Upper lobe of left lung (tissue), 6 donors: ENCODE measurements around the gene ABCD3. TPM values are rescaled to one million over a fixed set of nuclear protein-coding genes. Genes with fewer than 3 reads are reported as not detected.

Source experiments
- ATAC-seq, 2 donors: fragments of 200-7000 bp; cut with Tn5 transposase; one replicate each; pipeline ENCODE4 v1.9.1; 2022; ENCODE audit warnings: mild to moderate bottlenecking in 2 of 2, moderate library complexity in 2 of 2; ENCODE audit not compliant: low FRiP score in 2 of 2
- DNase-seq, 2 donors: peaks; one replicate each; pipeline ENCODE4 v3.0.0-alpha.2; 2019 to 2020
- H3K27ac ChIP-seq, 4 donors: fragments of 200-600 bp; sonication (generic); one replicate each; pipeline ENCODE4 v1.5.1; 2016 to 2019
- H3K27me3 ChIP-seq, 4 donors: fragments of 200-600 bp; sonication (generic); one replicate each; pipeline ENCODE4 v1.5.1; 2017 to 2019
- H3K36me3 ChIP-seq, 4 donors: fragments of 200-600 bp; sonication (generic); one replicate each; pipeline ENCODE4 v1.5.1; 2016 to 2019
- H3K4me1 ChIP-seq, 4 donors: fragments of 200-600 bp; sonication (generic); one replicate each; pipeline ENCODE4 v1.5.1; 2018 to 2019
- H3K4me3 ChIP-seq, 4 donors: fragments of 200-600 bp; sonication (generic); one replicate each; pipeline ENCODE4 v1.5.1; 2017 to 2019; ENCODE audit warnings: mild to moderate bottlenecking in 2 of 4, moderate library complexity in 1 of 4
- H3K9me3 ChIP-seq, 4 donors: fragments of 200-600 bp; sonication (generic); one replicate each; pipeline ENCODE4 v1.5.1; 2018 to 2019
- CTCF ChIP-seq, 6 experiments: fragments of 450-650 bp in 4 of 6; fragments of 200-600 bp in 2 of 6; sonication (generic) in 2 of 6; IDR thresholded peaks; one replicate each; pipeline ENCODE4 v1.5.1; 2016 to 2019; ENCODE audit warnings: antibody characterized with exemption in 6 of 6
- EP300 ChIP-seq, 4 donors: sonication (generic); formaldehyde crosslinking; IDR thresholded peaks; one replicate each; pipeline ENCODE4 v1.5.1; 2017; ENCODE audit warnings: antibody characterized with exemption in 4 of 4, control low read depth in 2 of 4
- POLR2A ChIP-seq, 4 donors: fragments of 450-650 bp; IDR thresholded peaks; one replicate each; pipeline ENCODE4 v1.5.1; 2016 to 2017; ENCODE audit warnings: antibody characterized with exemption in 4 of 4, mild to moderate bottlenecking in 2 of 4
- POLR2AphosphoS5 ChIP-seq, 2 donors: sonication (generic); formaldehyde crosslinking; IDR thresholded peaks; one replicate each; pipeline ENCODE4 v1.5.1; 2017; ENCODE audit warnings: antibody characterized with exemption in 2 of 2
- WGBS, 2 donors: methylation state at CpG; one replicate each; pipeline ENCODE4 v1.1.5; 2017 to 2018; 5-methylcytosine and 5-hydroxymethylcytosine counted together
- total RNA-seq, 6 donors: library from RNA; depleted of rRNA in 4 of 6; stranded (reverse); fragments of >200 nt in 4 of 6; gene quantifications; one replicate each; pipeline versions ENCODE4 v1.1.0 to v1.2.1, GENCODE V29; 2016 to 2021
- donor health status: DM: no; HTN: no; CAD: no; lungs with moderate emphysema.
- donor health status: DM: no; HTN: yes; CAD: no; lungs with severe emphysema.

Gene ABCD3
- total RNA-seq, 6 donors from 2014 or later, result 14.2 to 54.8 (median 38.1) TPM

GRCh38 chr1:94504601-94505000, 86.4 kb downstream of the ABCD3 start:
- ATAC-seq (no peak), DNase-seq (no peak)
- TF ChIP-seq POLR2AphosphoS5 (IDR thresholded peaks at IDR 0.05) (no peak), POLR2A (IDR thresholded peaks at IDR 0.05) (no peak), EP300 (IDR thresholded peaks at IDR 0.05) (no peak), CTCF (IDR thresholded peaks at IDR 0.05) (no peak)
- Histone ChIP-seq H3K36me3 (peaks cover 0 to 39% (median 9%) of the 10 kb centered on the region in 4 donors), H3K27me3 (no peaks in the 10 kb centered on the region), H3K4me1 (no peaks in the 10 kb centered on the region), H3K4me3 (no peak overlapping the region), H3K27ac (no peak overlapping the region), H3K9me3 (no peaks in the 10 kb centered on the region)
- 93% methylated on average over 1 of the region's 1 CpG for WGBS, 2 donors

GRCh38 chr1:94512816-94513215, 94.6 kb downstream of the ABCD3 start:
- TF ChIP-seq POLR2A (IDR thresholded peaks at IDR 0.05) (no peak), EP300 (IDR thresholded peaks at IDR 0.05) (no peak), CTCF (IDR thresholded peaks at IDR 0.05) (no peak), POLR2AphosphoS5 (IDR thresholded peaks at IDR 0.05) (no peak)
- H3K36me3 ChIP-seq, result peaks cover 0 to 7% (median 0%) of the 10 kb centered on the region in 4 donors
- H3K4me3 ChIP-seq, result no peak overlapping the region
- 98 to 99% methylated on average over 2 of the region's 2 CpGs for WGBS, 2 donors
- H3K27me3 ChIP-seq, result no peaks in the 10 kb centered on the region
- no peak overlapping the region for H3K27ac ChIP-seq
- DNase-seq, result no peak
- H3K9me3 ChIP-seq, result no peaks in the 10 kb centered on the region
- no peak for ATAC-seq
- H3K4me1 ChIP-seq, result no peaks in the 10 kb centered on the region

- peak in 1 of 2 donors; percentile 38 for ATAC-seq
- H3K4me3 ChIP-seq, result no peak overlapping the region
- DNase-seq, result no peak
- peaks cover 0 to 13% (median 0%) of the 10 kb centered on the region in 4 donors for H3K36me3 ChIP-seq
- H3K27me3 ChIP-seq, result no peaks in the 10 kb centered on the region
- WGBS, 2 donors, result 76 to 95% methylated on average over 2 of the region's 2 CpGs
- H3K4me1 ChIP-seq, result no peaks in the 10 kb centered on the region
- no peaks in the 10 kb centered on the region for H3K9me3 ChIP-seq
- no peak for TF ChIP-seq POLR2AphosphoS5 (IDR thresholded peaks at IDR 0.05)
- no peak for TF ChIP-seq POLR2A (IDR thresholded peaks at IDR 0.05)
- peak in 4 of 6 experiments; percentile 22 to 38 (median 28) for TF ChIP-seq CTCF (IDR thresholded peaks at IDR 0.05)
- no peak for TF ChIP-seq EP300 (IDR thresholded peaks at IDR 0.05)
- no peak overlapping the region for H3K27ac ChIP-seq
Observed at GRCh38 chr1:94514095-94514727, 96.0 kb downstream of the ABCD3 start.

GRCh38 chr1:94515296-94515947, 97.2 kb downstream of the ABCD3 start:
- H3K4me3 ChIP-seq, result no peak overlapping the region
- H3K27me3 ChIP-seq, result no peaks in the 10 kb centered on the region
- DNase-seq, result no peak
- ATAC-seq, result no peak
- H3K9me3 ChIP-seq, result no peaks in the 10 kb centered on the region
- TF ChIP-seq POLR2AphosphoS5 (IDR thresholded peaks at IDR 0.05) (no peak), EP300 (IDR thresholded peaks at IDR 0.05) (no peak), POLR2A (IDR thresholded peaks at IDR 0.05) (no peak), CTCF (IDR thresholded peaks at IDR 0.05) (no peak)
- peaks cover 0 to 19% (median 0%) of the 10 kb centered on the region in 4 donors for H3K36me3 ChIP-seq
- H3K27ac ChIP-seq, result no peak overlapping the region
- WGBS, 2 donors, result 90 to 91% methylated on average over 1 of the region's 1 CpG
- no peaks in the 10 kb centered on the region for H3K4me1 ChIP-seq
